ENCODE measurements around the gene ANKS4B.
"Not testable (repeated sequence)": the region's sequence is repeated elsewhere in the genome, so short reads cannot be mapped to it uniquely, and the experiment has no call there.

ANKS4B gene

DNA sequence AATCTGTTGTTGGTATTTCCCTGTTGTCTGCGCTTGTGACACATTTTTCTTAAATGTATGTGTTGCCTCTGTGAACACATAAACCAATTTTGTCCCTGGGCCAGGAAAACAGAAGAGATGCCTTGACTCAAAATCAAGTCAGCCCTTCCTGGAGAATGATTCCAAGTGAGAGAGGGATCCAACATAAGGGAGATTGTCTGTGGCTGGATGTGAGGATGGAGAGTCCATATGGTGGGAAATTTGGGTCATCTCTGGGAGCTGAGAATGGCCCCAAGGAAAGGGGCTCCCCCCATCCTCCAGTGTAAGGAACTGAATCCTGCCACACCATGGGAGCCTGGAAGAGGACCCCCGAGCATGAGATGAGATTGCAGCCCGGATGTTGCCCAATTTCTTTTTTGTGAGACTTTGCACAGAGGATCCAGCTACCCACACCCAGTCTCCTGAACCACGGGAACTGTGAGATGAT lies 31.1 kb downstream of the ANKS4B start:
- no peak for DNase-seq

DNA sequence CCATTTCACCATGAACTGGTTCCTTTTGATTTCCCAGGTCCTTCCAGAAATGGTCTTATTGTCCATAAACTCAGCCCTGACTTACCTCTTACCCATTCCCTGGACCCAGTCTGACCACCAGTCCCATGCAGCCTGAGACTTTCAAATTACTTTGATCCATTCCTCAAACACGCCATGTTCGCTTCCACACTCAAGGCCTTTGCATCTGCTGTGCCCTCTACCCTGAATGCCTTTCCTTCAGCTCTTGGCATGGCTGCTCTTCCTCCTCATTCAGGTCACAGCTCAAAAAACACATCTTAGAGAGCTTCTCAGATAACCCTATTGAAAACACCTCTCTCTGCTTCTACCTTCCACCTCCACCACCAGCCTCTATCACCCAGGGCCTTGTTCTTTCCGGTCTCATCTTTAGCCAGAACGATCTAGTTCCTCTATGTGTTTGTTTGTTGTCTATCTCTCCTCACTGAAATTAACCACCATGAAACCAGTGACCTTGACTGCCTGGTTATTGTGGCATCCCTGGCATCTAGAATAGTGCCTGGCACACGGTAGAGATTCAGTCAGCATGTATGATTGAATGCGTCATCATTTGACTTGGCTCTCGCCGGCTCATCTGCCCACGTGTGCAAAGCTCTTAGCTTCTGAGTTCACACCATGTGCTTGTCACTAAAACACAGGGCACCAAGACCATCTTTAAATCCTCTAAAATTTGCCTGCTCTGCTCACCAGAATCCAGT lies 31.8 kb downstream of the ANKS4B start:
- DNase-seq: no peak

DNA sequence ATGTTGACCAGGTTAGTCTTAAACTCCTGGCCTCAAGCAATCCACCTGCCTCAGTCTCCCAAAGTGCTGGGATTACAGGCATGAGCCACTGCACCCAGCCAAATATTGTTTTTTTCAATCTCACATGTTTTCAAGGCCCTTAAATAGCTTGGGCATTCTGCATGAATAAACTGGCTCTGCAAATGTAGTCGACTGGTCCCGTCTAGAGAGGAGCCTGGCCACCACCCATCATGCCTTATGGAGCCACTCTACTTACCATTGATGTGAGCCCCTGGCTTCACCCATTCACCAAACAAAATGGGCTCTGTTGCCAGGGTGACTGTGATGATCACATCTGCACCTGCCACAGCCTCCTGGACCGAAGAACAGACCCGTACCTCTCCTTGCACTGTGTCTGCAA lies 33.8 kb downstream of the ANKS4B start:
- no peak for DNase-seq

DNA sequence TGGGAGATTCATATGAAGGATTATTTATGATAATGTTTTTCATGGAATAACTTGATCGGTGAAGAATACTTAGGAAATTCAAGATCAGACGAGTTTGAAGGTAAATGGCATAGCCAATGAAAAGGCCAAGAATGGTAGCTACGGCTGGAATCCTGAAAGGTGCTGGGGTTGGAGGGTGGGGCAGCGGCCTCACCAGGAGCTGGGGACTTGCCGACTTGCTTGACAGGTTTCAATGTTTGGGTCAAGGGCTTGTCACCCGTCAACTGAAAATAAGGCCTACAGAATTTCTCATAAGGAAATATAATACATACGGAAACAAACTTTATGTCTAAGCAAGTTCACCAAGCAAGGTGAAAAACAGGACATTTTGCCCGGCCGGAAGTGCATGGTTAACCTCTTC lies 34.7 kb downstream of the ANKS4B start:
- no peak for DNase-seq

DNA sequence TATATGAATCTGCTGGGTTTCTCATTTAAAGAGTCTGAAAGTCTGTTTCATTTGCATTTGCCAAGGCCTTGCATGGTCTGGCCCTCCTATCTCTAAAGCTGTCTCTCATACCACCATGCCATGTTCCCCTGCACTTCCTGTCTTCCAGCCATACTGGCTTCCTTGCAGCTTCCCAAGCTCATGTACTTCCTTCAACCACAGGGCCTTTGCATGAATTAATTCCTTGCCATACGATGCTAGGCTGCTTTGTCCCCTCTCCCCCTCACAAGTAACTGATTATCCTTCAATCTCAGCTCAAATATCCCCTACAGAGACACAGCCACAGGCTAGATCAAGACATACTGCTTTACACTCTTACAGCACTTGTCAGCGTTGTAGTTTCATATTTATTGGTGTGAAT lies 38.8 kb downstream of the ANKS4B start:
- DNase-seq: no peak

DNA sequence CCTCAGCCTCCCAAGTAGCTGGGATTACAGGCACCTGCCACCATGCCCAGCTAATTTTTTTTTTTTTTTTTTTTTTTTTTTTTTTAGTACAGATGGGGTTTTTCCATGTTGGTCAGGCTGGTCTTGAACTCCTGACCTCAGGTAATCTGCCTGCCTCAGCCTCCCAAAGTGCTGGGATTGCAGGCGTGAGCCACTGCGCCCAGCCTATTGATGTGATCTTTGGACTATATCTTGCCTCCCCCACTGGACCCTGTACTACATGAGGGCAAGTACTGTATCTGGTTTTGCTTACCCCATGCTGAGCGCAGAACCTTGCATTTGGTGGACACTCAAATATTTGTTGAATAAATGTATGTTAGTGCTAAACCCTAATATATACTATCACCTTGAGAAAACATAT lies 39.3 kb downstream of the ANKS4B start:
- DNase-seq: not testable (repeated sequence)

DNA sequence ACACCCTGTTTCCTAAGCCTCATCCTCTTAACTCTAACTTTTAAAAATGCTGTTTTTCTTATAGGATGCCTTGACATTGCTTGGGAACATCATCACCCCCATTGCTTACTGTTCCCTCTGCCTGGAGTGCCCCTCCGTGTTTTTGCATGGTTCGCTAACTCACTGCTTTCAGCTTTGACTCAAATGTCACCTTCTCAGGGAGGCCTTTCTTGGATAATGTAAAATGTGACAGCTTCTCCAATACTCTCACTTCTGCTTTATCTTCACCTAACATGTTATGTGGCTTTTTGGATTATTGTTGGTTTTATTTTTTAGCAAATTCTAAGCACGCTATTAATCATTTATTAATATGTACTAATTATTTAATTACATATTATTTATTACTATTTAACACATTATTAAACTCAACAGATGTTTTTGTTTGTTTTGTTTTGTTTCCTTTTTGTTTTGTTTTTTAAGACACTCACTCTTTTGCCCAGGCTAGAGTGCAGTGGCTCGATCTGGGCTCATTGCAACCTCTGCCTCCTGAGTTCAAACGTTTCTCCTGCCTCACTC lies 40.8 kb downstream of the ANKS4B start:
- DNase-seq: no peak

DNA sequence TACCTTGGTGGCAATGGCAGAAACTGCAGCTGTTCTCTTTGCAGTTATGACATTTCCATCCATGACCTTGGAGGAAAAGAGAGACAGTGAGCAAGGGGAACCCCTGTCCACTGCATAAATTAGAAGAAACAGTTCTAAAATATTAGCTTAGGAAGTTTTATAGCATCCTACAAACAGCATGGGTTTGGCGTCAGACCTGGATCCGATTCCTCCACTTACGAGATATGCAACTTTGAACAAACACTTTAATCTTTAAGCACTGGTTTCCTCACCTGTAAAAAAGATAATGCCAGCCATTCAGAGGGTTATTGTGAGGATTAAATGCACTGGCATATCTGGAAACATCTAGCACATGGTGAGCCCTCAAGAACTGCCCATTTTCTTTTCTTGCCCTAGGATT lies 42.0 kb downstream of the ANKS4B start:
- no peak for DNase-seq

DNA sequence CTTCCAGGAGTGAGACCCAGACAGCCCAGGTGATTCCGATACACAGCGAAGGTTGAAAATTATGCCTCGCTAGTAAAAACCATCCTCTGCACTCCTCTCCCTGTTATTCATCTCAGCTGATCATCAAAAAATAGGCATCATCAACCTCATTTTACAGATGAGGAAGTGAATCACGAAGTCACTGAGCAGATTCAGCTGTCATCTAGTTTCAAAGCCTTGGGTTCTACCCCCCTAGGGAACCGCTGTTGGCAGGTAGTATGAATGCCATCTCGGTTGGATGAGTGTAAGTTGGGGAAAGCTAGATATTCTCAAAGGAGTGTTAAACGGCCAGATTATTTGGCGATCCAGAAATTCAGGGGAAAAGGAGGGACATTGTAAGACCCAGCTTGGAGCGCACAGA lies 42.6 kb downstream of the ANKS4B start:
- no peak for DNase-seq

DNA sequence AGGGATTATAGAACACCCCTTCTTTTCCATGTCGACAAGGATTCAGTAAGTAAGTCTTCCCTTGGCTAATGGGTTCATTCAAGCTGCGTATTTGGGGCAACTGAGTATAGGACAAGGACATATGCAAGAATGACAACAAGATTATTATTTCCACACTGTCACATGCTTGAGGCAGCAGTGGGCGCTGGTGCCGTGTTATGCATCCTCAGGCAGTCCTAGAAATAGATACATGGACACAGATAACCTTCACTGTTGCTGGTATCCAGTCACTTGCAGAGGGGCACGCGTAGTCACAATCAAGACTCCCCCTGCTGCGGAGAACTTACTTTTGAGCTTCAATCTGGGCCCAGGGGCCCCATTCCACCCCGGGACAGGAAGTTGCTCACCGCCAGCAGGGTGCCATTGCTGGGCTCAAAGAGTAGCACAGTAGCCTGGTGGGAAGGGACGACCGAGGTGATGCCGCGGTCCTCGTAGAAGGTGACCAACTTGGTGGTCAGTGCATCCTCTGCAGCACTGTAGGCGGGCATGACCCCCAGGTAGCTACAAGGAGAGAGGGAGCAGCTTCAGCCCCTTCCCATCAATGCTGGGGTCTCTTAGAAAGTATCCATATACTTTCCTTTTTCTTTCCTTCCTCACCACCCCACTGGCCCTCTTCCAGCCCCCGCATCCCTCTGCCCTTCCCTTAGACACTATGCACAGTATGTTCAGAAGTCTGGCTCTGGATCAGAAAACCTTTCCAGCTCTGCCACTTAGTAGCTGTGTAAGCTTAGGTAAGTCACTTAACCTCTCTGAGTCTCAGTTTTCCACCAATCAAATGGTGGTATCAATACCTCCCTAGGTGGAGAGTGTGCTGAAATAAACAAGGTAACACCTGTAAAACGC lies 43.8 kb downstream of the ANKS4B start:
- DNase-seq: no peak

DNA sequence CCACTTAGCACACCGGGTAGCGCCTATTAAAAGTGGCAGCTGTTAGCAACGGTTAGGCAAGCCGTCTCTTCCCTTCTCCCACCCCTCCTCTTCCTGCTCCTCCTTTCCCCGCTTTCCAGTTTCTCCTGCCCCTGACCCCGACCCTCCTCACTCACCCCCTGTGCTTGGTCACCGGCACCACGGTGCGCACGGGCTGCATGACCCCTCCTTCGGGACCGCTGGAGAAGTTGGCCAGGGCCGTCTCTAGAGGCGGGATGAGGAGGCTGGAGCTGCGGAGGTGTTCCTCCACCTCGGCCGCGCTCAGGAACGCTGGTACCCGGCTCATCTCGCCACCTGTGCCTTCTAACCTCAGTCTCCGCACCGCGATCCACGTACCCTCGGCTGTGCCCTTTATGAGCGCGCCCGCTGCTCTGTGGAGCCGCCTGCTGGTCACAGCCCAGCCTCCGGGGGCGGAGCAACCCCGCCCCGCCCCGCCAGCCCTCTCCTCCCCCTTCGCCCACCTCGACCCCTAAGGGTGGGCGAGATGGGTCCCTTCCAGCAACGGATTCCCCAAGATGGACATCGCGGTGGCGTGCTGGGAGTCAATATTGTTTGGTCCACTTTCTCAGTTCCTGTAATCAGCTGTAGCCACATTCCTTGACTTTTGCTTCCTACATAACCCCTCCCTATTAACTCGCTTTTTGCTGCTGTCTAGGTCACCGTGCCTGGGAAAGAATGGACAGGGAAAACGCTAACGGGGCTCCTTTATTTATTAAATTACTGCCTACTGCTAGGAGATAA lies 44.6 kb downstream of the ANKS4B start, which contains the start of gene CRYM:
CRYM (minus strand) TSS at position 364 of the 780 bp plus-strand sequence; CDS start at position 325, 39 bp downstream.
- peak; percentile 17 for DNase-seq

DNA sequence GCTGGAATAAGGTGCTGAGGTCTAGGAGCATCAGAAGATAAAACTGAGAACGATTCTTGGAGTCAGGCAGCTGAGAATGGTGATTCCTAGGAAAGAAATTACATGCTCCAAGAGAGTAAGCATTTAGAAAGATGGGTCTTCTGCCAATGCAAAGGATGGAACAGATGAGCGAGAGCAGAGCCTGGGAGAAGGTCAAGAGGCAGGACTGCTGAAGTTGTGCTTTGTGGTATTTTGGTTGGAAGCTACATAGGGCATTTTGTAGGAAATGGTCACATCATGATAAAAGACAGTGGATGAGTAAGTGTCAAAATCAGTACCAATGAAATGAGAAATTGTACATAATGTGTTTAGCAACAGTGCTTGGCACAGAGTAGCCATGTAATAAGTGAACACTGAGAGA lies 46.0 kb downstream of the ANKS4B start:
- no peak for DNase-seq

DNA sequence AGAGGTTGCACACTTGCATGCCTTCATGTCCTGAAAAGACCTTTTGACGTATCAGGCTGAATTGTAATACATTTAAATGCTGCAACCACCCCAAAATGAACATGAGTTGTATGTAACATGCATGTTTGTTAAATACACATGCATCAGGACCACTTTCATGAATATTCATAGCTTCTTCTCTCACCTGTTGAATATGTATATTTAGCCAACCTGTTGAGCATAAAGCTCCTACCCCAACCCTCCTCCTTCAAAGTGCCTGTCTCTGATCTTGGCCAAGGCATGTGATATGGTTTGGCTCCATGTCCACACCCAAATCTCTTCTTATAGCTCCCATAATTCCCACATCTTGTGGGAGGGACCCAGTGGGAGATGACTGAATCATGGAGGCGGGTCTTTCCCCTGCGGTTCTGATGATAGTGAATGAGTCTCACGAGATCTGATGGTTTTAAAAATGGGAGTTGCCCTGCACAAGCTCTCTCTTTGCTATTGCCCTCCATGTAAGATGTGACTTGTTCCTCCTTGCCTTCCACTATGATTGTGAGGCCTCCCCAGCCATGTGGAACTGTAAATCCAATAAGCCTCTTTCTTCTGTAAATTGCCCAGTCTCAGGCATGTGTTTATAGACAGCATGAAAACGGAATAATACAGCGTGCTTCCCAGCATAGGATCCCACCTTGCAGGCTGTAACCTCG lies 48.3 kb downstream of the ANKS4B start:
- no peak for DNase-seq

DNA sequence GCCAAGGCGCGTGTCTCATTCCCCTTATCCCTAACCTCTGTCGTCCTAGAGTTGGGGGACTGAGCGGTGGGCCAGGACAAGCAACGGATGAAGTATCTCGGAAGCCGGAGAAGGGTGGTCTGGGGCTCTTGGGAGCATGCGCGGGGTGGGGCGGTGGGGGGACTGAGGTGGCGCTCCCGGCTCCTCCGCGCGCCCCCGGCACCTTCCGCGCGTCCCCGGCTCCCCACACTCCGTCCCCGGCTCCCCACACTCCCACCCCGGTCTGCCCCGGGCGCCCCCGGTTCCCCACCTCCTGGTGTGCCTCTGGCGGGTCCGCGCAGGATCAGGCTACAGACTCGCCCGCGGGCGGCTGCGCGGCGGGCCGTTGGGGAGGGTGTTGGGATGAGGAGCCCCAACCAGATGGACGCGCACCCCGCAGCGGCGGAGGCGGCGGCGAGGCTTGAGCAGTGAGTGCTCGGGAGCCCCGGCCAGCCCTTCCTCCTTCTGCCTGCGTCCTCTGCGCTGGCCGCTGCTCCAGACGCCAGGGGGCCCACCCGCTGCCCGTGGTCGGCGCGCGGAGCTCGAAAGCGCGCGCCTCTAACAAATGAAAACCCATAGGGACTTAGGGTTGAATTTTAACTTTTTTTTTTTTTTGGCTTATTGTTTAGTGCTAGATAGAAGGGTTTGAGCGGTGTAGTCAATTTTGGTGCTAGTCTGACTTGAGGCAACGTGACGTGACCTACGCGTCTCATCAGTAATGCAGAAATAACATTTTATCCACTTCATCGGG lies 50.2 kb downstream of the ANKS4B start:
- no peak for DNase-seq

DNA sequence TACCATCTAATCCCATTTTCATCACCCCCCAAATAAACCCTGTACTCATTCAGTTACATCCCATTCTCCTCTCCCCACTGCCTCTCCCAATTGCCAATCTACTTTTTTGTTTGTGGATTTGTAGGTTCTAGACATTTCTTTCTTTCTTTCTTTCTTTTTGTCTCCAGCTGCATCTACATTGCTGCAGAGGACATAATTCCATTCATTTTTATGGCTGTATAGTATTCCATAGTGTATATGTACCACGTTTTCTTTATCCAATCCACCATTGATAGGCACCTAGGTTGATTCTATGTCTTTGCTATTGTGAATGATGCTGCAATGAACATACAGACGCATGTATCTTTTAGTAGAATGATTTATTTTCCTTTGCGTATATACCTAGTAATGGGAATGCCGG lies 50.9 kb downstream of the ANKS4B start:
- DNase-seq: no peak

DNA sequence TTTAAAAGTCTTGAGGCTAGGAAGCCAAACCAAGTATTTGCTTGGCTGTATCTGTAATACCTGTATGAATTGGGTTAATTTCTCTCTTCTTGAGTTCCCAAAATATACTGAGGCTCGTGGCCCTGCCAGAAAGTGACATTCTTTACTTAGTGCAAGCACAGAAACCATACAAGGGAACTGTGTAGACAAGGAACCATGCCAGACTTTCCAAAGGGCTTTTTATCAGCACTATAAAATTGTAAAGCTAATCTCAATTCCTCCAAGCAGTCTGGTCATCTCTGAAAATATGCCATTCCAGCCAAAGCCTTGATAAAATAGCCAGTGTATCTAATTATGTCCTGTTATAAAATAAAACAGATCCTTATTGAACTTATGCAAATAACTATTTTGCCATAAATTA lies 51.8 kb downstream of the ANKS4B start:
- no peak for DNase-seq

DNA sequence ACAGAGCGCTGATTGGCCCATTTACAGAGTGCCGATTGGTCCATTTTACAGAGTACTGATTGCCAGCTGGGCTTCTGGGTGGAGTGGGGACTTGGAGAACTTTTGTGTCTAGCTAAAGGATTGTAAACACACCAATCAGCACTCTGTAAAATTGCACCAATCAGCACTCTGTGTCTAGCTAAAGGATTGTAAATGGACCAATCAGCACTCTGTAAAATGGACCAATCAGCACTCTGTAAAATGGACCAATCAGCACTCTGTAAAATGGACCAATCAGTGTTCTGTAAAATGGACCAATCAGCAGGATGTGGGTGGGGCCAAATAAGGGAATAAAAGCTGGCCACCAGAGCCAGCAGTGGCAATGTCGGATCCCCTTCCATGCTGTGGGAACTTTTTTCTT lies 56.3 kb downstream of the ANKS4B start:
- DNase-seq: not testable (repeated sequence)

DNA sequence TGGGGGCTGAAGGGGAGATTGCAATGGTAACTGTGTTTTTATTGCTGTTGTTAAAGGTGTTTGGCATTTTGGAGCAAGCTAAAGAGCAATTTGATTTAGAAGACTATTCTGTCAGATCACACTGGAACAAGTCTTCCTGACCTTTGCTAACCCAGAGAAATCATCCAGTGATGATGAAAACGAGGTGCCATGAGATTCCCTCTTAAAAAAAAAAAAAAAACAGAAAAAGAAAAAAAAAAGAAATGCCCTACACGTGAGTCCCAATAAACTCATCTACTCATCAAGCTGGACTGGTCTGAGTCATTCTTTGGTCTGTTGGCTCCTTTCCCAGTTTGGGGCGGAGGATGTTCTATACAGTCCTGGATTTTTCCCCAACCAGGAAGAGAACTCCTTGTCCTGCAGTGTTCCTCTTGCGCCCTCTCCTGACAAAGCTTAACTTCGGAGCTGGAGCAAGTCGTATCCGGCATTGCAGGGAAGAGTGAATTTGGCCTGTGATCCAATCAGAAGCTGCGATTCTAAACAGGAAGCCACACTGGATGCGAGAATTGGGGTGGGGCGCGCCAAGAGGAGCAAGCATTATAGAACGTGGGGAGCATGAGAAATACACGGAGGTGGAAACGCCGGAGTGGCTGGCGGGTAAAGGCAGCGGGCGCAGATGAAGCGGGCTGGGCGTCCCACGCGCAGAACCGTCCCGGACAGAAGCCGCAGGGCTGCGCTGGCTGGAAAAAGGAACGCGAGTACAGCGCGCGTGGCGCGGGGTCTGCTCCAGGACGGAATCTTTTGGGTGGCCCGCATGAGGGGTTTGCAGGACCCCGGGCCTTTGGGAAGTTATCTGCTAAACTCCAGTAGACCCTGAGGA lies 67.0 kb downstream of the ANKS4B start:
- DNase-seq: peak; percentile 93

DNA sequence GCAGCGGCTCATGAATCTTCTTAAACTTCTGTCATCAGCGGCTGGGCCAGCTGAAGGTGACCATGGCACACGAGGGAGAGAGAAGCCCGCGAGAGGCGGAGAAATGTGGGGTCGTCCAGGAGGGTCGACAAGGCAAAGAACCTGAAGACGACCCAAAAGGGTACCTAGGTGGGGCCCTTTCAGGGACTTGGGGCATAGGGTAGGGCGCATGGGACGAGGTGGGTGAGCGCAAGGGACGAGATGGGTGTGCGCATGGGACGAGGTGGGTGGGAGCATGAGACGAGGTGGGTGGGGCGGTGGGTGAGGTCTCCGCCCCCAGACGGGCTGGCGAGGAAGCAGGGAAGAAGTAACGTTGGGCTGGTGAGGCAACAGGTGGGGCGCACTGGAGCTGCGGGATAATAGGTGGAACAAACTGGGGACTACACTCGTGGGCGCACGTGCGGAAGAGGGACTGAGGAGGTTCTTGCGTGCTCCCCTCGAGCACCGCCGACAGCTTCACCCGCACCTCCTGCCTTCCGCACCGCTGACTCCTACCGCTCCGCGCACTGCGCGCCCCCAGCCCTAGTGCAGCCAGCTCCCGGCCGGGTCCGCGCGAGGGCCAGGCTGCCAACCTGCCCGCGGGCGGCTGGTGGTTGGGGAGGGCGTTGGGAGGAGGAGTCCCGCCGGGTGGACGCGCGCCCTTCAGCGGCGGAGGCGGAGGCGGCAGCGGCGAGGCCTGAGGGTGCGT lies 67.8 kb downstream of the ANKS4B start:
- peak; percentile 59 for DNase-seq

DNA sequence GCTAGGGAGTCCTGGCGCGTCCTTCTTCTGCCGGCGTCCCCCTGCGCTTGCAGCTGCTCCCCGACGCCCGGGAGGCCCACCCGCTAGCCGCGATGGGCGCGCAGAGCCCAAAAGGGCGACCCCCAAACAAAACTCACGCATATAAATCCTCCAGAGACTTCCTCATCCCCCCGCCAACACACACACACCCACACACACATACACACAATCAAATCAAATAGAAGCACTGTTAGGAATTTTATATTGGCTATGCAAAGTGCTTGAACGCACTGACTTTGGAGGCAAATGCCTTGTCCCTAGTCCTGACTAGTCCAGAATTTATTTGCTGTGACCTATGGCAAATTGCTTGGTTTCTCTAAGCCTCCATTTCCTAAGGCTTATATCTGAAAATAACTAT lies 68.4 kb downstream of the ANKS4B start:
- DNase-seq: no peak
